ENCODE results near the gene RRBP1.

RRBP1 gene

GRCh38 chr20:17601957-17602356 lies 80.1 kb downstream of the RRBP1 start:
- DNase-seq, result no peak

GRCh38 chr20:17598013-17598550 lies 84.0 kb downstream of the RRBP1 start:
- DNase-seq, result no peak

GRCh38 chr20:17595856-17596255 lies 86.2 kb downstream of the RRBP1 start:
- no peak for DNase-seq

GRCh38 chr20:17594443-17594842 lies 87.6 kb downstream of the RRBP1 start:
- DNase-seq, result no peak

- no peak for DNase-seq
Measured at GRCh38 chr20:17593902-17594301, 88.1 kb downstream of the RRBP1 start.

GRCh38 chr20:17590245-17590644 lies 91.8 kb downstream of the RRBP1 start:
- DNase-seq, result no peak

GRCh38 chr20:17589161-17589834 lies 92.7 kb downstream of the RRBP1 start:
- DNase-seq, result no peak

GRCh38 chr20:17587824-17588223 lies 94.2 kb downstream of the RRBP1 start:
- no peak for DNase-seq

- DNase-seq, result no peak
Measured at GRCh38 chr20:17587148-17587547, 94.9 kb downstream of the RRBP1 start.

- DNase-seq, result no peak
Measured at GRCh38 chr20:17586250-17586649, 95.8 kb downstream of the RRBP1 start.

GRCh38 chr20:17584689-17585088 lies 97.4 kb downstream of the RRBP1 start:
- no peak for DNase-seq

GRCh38 chr20:17583126-17583525 lies 98.9 kb downstream of the RRBP1 start:
- DNase-seq, result no peak

GRCh38 chr20:17580895-17581294 lies 101.1 kb downstream of the RRBP1 start:
- DNase-seq, result no peak

GRCh38 chr20:17579369-17580039 lies 102.5 kb downstream of the RRBP1 start:
- DNase-seq, result no peak

- DNase-seq, result no peak
Measured at GRCh38 chr20:17576215-17576614, 105.8 kb downstream of the RRBP1 start.

- no peak for DNase-seq
Measured at GRCh38 chr20:17573463-17573862, 108.6 kb downstream of the RRBP1 start.

- DNase-seq, result no peak
Measured at GRCh38 chr20:17572034-17572638, 109.9 kb downstream of the RRBP1 start.

- DNase-seq, result no peak
Measured at GRCh38 chr20:17571153-17571527, 110.9 kb downstream of the RRBP1 start.

- no peak for DNase-seq
Measured at GRCh38 chr20:17570347-17571152, 111.5 kb downstream of the RRBP1 start.

- DNase-seq, result peak; percentile 88
Measured at GRCh38 chr20:17569616-17570346, 112.3 kb downstream of the RRBP1 start, which contains the start of gene DSTN. Gene DSTN, plus strand, starts transcription at chr20:17570075. Its CDS starts 134 bp downstream, at chr20:17570209.

- no peak for DNase-seq
Measured at GRCh38 chr20:17568972-17569521, 113.0 kb downstream of the RRBP1 start.

Data from CD4-positive, alpha-beta T cell treated with Interferon gamma for 1 hour (primary cell).